GM12878 (cell line): ENCODE results near the gene ACER3. TPM values are rescaled to one million over a fixed set of nuclear protein-coding genes. Genes with fewer than 3 reads are reported as not detected.

Experiments used
- ATAC-seq: fragments of 200-7000 bp; cut with Tn5 transposase; 3 replicates; pipeline ENCODE4 v1.9.1; 2020; ENCODE audit warnings: mild to moderate bottlenecking, moderate library complexity
- BruUV-seq: library from RNA; stranded (reverse); fragments of 400-500 nt; replicated peaks from 2 replicates; lab custom pipeline; 2021; lab: Mats Ljungman, UMichigan
- CTCF ChIA-PET: fragments of 300-600 bp; sonication (Branson Sonifier 250); formaldehyde crosslinking; extraction: SDS; loops from one replicate; lab custom pipeline; 2021; ENCODE audit warnings: inconsistent platforms; lab: Yijun Ruan, JAX
- POLR2A ChIA-PET: fragments of 350-600 bp; formaldehyde crosslinking; extraction: SDS; loops from one replicate; lab custom pipeline; 2021; ENCODE audit warnings: inconsistent platforms; lab: Charles Lee
- RAD21 ChIA-PET: fragments of 300-600 bp; sonication (Branson Sonifier 250); formaldehyde crosslinking; loops from one replicate; lab custom pipeline; 2023; ENCODE audit warnings: antibody characterized with exemption; ENCODE audit not compliant: unreplicated experiment; lab: Charles Lee
- SMC1A ChIA-PET: fragments of 300-600 bp; sonication (Branson Sonifier 250); formaldehyde crosslinking; loops from one replicate; lab custom pipeline; 2023; ENCODE audit not compliant: unreplicated experiment, uncharacterized antibody; lab: Charles Lee
- DNase-seq: peaks from one replicate; pipeline ENCODE4 v3.0.0-alpha.2; 2011; ENCODE audit warnings: low read depth, low spot score
- FAIRE-seq: peaks from 3 replicates; lab custom pipeline; 2011; peaks lifted over from hg19 to GRCh38; lab: Jason Lieb, UNC
- H2AFZ ChIP-seq: 2 replicates; pipeline ENCODE4 v1.6.0; 2011; ENCODE audit warnings: low read depth, low read length, control low read depth; ENCODE audit not compliant: control insufficient read depth
- H3K27ac ChIP-seq: 2 replicates; pipeline ENCODE4 v1.5.1; 2011; ENCODE audit warnings: control low read depth; ENCODE audit not compliant: control insufficient read depth, insufficient read depth
- H3K27me3 ChIP-seq, 2 experiments: replicated peaks in 1 of 2; 2 replicates each; pipeline versions ENCODE4 v1.6.0 to v1.6.1; 2011; ENCODE audit warnings: low read length in 1 of 2; ENCODE audit not compliant: control insufficient read depth in 2 of 2, insufficient read depth in 2 of 2
- H3K36me3 ChIP-seq, 2 experiments: 2 replicates each; pipeline ENCODE4 v1.5.1; 2011; ENCODE audit warnings: low read length in 1 of 2; ENCODE audit not compliant: control insufficient read depth in 2 of 2, insufficient read depth in 2 of 2
- H3K4me1 ChIP-seq: 2 replicates; pipeline ENCODE4 v1.6.1; 2011; ENCODE audit warnings: mild to moderate bottlenecking, low read length, moderate library complexity, mixed read lengths; ENCODE audit not compliant: control insufficient read depth, insufficient read depth
- H3K4me2 ChIP-seq: 2 replicates; pipeline ENCODE4 v1.6.0; 2011; ENCODE audit warnings: control low read depth; ENCODE audit not compliant: control insufficient read depth, insufficient read depth
- H3K4me3 ChIP-seq: fragments of 200-600 bp; sonication (generic); 2 replicates; pipeline ENCODE4 v1.5.1; 2016
- H3K79me2 ChIP-seq: 2 replicates; pipeline ENCODE4 v1.6.0; 2011; ENCODE audit warnings: low read length; ENCODE audit not compliant: control insufficient read depth, insufficient read depth
- H3K9ac ChIP-seq: 2 replicates; pipeline ENCODE4 v1.8.0; 2011; ENCODE audit warnings: low read length, control low read depth, mixed read lengths; ENCODE audit not compliant: control insufficient read depth, insufficient read depth
- H3K9me3 ChIP-seq: replicated peaks from 3 replicates; pipeline ENCODE4 v1.5.1; 2011; ENCODE audit warnings: mild to moderate bottlenecking, low read length; ENCODE audit not compliant: control insufficient read depth, insufficient read depth
- H4K20me1 ChIP-seq: 2 replicates; pipeline ENCODE4 v1.6.0; 2011; ENCODE audit not compliant: control insufficient read depth, insufficient read depth
- CREM ChIP-seq: IDR thresholded peaks from 2 replicates; pipeline ENCODE4 v1.6.1; 2014; ENCODE audit warnings: antibody characterized with exemption, low read depth
- E2F4 ChIP-seq: IDR thresholded peaks from 2 replicates; pipeline ENCODE4 v1.6.1; 2012; ENCODE audit warnings: low read depth, low read length, improper control_type of control experiment
- EP300 ChIP-seq, 2 experiments: fragments of 150-350 bp in 1 of 2; IDR thresholded peaks; 2 replicates each; pipeline ENCODE4 v1.6.1; 2011 to 2012; ENCODE audit warnings: low read depth in 2 of 2, low read length in 2 of 2, borderline replicate concordance in 1 of 2, improper control_type of control experiment in 1 of 2, inconsistent platforms in 1 of 2; ENCODE audit not compliant: control insufficient read depth in 1 of 2
- FOXK2 ChIP-seq: fragments of 450-650 bp; IDR thresholded peaks from 2 replicates; pipeline ENCODE4 v1.6.1; 2017; ENCODE audit warnings: mild to moderate bottlenecking, moderate library complexity
- FOXM1 ChIP-seq: IDR thresholded peaks from 2 replicates; pipeline ENCODE4 v1.6.1; 2012; ENCODE audit warnings: low read depth, mild to moderate bottlenecking, inconsistent platforms, low read length, moderate library complexity
- MAX ChIP-seq: IDR thresholded peaks from 2 replicates; pipeline ENCODE4 v1.6.1; 2012; ENCODE audit warnings: low read depth, low read length, improper control_type of control experiment
- NFXL1 ChIP-seq: fragments of 450-650 bp; IDR thresholded peaks from 2 replicates; pipeline ENCODE4 v1.6.1; 2017; ENCODE audit warnings: antibody characterized with exemption, mild to moderate bottlenecking, borderline replicate concordance
- ZBTB4 ChIP-seq: fragments of 450-650 bp; formaldehyde crosslinking; IDR thresholded peaks from 2 replicates; pipeline ENCODE4 v1.4.0; 2022; ENCODE audit warnings: mild to moderate bottlenecking, moderate library complexity
- ZNF207 ChIP-seq: fragments of 450-650 bp; IDR thresholded peaks from 2 replicates; pipeline ENCODE4 v1.6.1; 2014; ENCODE audit warnings: antibody characterized with exemption, mild to moderate bottlenecking, borderline replicate concordance
- ZNF217 ChIP-seq: fragments of 450-650 bp; IDR thresholded peaks from 2 replicates; pipeline ENCODE4 v1.6.1; 2017; ENCODE audit warnings: antibody characterized with exemption, mild to moderate bottlenecking
- ZNF384 ChIP-seq: IDR thresholded peaks from 2 replicates; pipeline ENCODE4 v1.6.1; 2012; ENCODE audit warnings: low read depth, mild to moderate bottlenecking, low read length, improper control_type of control experiment, borderline replicate concordance
- WGBS: methylation state at CpG from one replicate; pipeline ENCODE4 v1.1.6; 2016; ENCODE audit warnings: low lambda C conversion rate; ENCODE audit not compliant: insufficient replicate concordance, insufficient coverage; ENCODE audit errors: missing lambda C conversion rate; 5-methylcytosine and 5-hydroxymethylcytosine counted together
- in situ Hi-C: fragments of 300-500 bp; cut with MboI; formaldehyde crosslinking; loops from 9 replicates; pipeline ENCODE4 v1.14.3; 2018; ENCODE audit warnings: mixed read lengths
- intact Hi-C: fragments of 100-400 bp; cut with micrococcal nuclease; formaldehyde crosslinking; loops from one replicate; pipeline ENCODE4 v1.14.2; 2022; ENCODE audit not compliant: unreplicated experiment
- polyA plus RNA-seq, 11 experiments: library from polyadenylated mRNA; depleted of rRNA in 4 of 11; unstranded in 6 of 11; stranded (reverse) in 5 of 11; fragments of >200 nt; fragmentation: Nextera tagmentation in 4 of 11; fragmentation: Illumina TruSeq in 1 of 11; extraction: Ambion mirVana in 4 of 11; extraction: Trizol in 1 of 11; gene quantifications; 1 replicate in 1 of 11; 2 replicates in 10 of 11; pipeline versions ENCODE4 v1.2.1 to v1.2.3, GENCODE V29; 2011 to 2016; ENCODE audit warnings: inconsistent platforms in 2 of 11, missing spikeins in 2 of 11, low read depth in 1 of 11
- total RNA-seq, 4 experiments: library from RNA; depleted of rRNA in 3 of 4; stranded (reverse); fragments of >200 nt in 3 of 4; fragmentation: Illumina TruSeq in 1 of 4; extraction: Trizol in 1 of 4; gene quantifications; 2 replicates each; pipeline versions ENCODE4 v1.2.1 to v1.2.3, GENCODE V29; 2013 to 2021

Gene ACER3
- total and polyA plus RNA-seq, 10 of the 15 experiments (the other 5 are each of a cell fraction or from before 2014, with no cell fraction given), result 2.8 to 17.4 (median 10.3) TPM

- no peak overlapping the region for H3K4me3 ChIP-seq
- no peak overlapping the region for H3K9ac ChIP-seq
- intact Hi-C loops, result no loop called here
- peak; percentile 40; the same call in 2 of the 3 replicates for ATAC-seq
- H4K20me1 ChIP-seq, result no peaks in the 10 kb centered on the region
- ChIA-PET RAD21 (no interaction called here), CTCF (interaction anchor here (1.7 to 3.9 kb wide), 2 partner anchors 23 to 30 kb away, joined by 5 to 22 read pairs; no protein-coding TSS in a partner anchor), SMC1A (interaction anchor here (0.5 to 2.0 kb wide), 4 partner anchors 9 to 33 kb away, joined by 3 to 7 read pairs (median 3); no protein-coding TSS in a partner anchor), POLR2A (no interaction called here)
- in situ Hi-C loops, result no loop called here
- BruUV-seq, result no TSS peak
- WGBS, result 94% methylated on average over 1 of the region's 1 CpG
- H2AFZ ChIP-seq, result no peak overlapping the region
- H3K9me3 ChIP-seq, result no peaks in the 10 kb centered on the region
- DNase-seq, result no peak
- no peak for FAIRE-seq
- H3K27me3 ChIP-seq, result no peaks in the 10 kb centered on the region
- H3K4me1 ChIP-seq, result peaks cover 4% of the 10 kb centered on the region; the same call in 1 of the 2 replicates
- no peak overlapping the region for H3K27ac ChIP-seq
- no peak overlapping the region for H3K4me2 ChIP-seq
- TF ChIP-seq ZNF384, result no peak
- TF ChIP-seq FOXK2, result no peak
- TF ChIP-seq FOXM1, result no peak
- no peak for TF ChIP-seq CREM
- H3K36me3 ChIP-seq, result no peaks in the 10 kb centered on the region
- H3K79me2 ChIP-seq, result no peaks in the 10 kb centered on the region
These were observed 28.3 kb downstream of the ACER3 start for GRCh38 chr11:76888989-76889388.

GRCh38 chr11:76889411-76889975 lies 28.8 kb downstream of the ACER3 start:
- Histone ChIP-seq H3K4me1 (peaks cover 4% of the 10 kb centered on the region; the same call in 1 of the 2 replicates), H3K4me3 (no peak overlapping the region), H4K20me1 (no peaks in the 10 kb centered on the region), H3K9ac (no peak overlapping the region), H3K36me3 (no peaks in the 10 kb centered on the region), H3K79me2 (no peaks in the 10 kb centered on the region), H3K9me3 (no peaks in the 10 kb centered on the region), H2AFZ (no peak overlapping the region), H3K4me2 (no peak overlapping the region), H3K27me3 (no peaks in the 10 kb centered on the region), H3K27ac (no peak overlapping the region)
- 95% methylated on average over 1 of the region's 1 CpG for WGBS
- ChIA-PET SMC1A (interaction anchor here (0.5 to 2.0 kb wide), 3 partner anchors 9 to 28 kb away, joined by 3 to 7 read pairs (median 3); no protein-coding TSS in a partner anchor), POLR2A (no interaction called here), RAD21 (no interaction called here), CTCF (interaction anchor here (1.7 to 3.9 kb wide), 2 partner anchors 24 to 29 kb away, joined by 5 to 22 read pairs; no protein-coding TSS in a partner anchor)
- no peak for FAIRE-seq
- intact Hi-C loops (no loop called here), in situ Hi-C loops (no loop called here)
- no peak for ATAC-seq
- DNase-seq, result no peak
- no TSS peak for BruUV-seq
- TF ChIP-seq MAX (no peak), E2F4 (no peak), FOXK2 (no peak), NFXL1 (no peak), ZNF207 (no peak), CREM (no peak), ZNF217 (no peak), ZBTB4 (CRISPR knock-in tag) (no peak), EP300 (IDR thresholded peaks at IDR 0.05; ENCODE audit: borderline replicate concordance in 1 of 2, control insufficient read depth in 1 of 2, low read depth in 2 of 2, low read length in 2 of 2) (no peak)
